GM12891 (cell line): Measurements from ENCODE around the gene THRA.

Experiments used
- PAX5 ChIP-seq: IDR thresholded peaks from 2 replicates; pipeline ENCODE4 v1.6.1; 2011; ENCODE audit warnings: low read length, moderate library complexity, mild to moderate bottlenecking; ENCODE audit not compliant: insufficient read depth, severe bottlenecking
- POLR2A ChIP-seq: IDR thresholded peaks from 2 replicates; pipeline ENCODE4 v1.6.1; 2011; ENCODE audit warnings: low read depth, low read length, control low read depth
- POLR2AphosphoS5 ChIP-seq: IDR thresholded peaks from 2 replicates; pipeline ENCODE4 v1.6.1; 2011; ENCODE audit warnings: low read depth, low read length, control low read depth
- POU2F2 ChIP-seq: IDR thresholded peaks from 2 replicates; pipeline ENCODE4 v1.6.1; 2011; ENCODE audit warnings: low read depth, mild to moderate bottlenecking, control low read depth, low read length, moderate library complexity
- SPI1 ChIP-seq: IDR thresholded peaks from 2 replicates; pipeline ENCODE4 v1.6.1; 2011; ENCODE audit warnings: low read depth, low read length, control low read depth
- TAF1 ChIP-seq: IDR thresholded peaks from 2 replicates; pipeline ENCODE4 v1.6.1; 2011; ENCODE audit warnings: low read depth, low read length, control low read depth

DNA sequence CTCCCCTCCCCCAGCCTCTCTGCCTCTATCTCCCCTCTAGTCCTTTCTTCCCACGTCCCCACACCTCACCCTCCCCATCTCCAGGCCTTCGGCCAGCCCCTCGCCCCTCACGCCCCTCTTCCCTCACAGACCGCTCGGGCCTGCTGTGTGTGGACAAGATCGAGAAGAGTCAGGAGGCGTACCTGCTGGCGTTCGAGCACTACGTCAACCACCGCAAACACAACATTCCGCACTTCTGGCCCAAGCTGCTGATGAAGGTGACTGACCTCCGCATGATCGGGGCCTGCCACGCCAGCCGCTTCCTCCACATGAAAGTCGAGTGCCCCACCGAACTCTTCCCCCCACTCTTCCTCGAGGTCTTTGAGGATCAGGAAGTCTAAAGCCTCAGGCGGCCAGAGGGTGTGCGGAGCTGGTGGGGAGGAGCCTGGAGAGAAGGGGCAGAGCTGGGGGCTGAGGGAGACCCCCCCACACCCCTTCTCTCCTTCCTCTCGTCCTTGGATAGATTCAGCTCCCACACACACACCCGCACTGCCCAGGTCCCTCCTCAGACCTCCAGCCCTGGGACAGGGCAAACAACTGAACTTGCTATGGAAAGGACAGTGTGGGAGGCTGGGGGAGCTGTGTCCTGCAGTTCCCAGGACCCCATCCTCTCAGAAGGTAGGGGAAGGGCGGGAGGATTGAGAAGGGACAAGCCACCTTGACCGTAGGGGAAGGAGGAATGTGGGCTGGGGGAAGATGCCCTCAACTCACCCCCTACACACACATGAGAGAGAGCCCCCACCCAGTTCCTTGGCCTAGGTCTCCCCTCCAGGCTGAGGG is 26.5 kb downstream of the THRA start:
- no peak for TF ChIP-seq POLR2AphosphoS5
- no peak for TF ChIP-seq POLR2A
- no peak for TF ChIP-seq POU2F2
- no peak for TF ChIP-seq TAF1
- no peak for TF ChIP-seq SPI1
- TF ChIP-seq PAX5, result no peak
